Upper lobe of right lung (tissue), 1 donor: ENCODE data around the gene PTPRT. TPM values are rescaled to one million over a fixed set of nuclear protein-coding genes. Genes with fewer than 3 reads are reported as not detected.

ENCODE experiments used
- ATAC-seq: fragments of 200-7000 bp; cut with Tn5 transposase; one replicate; pipeline ENCODE4 v1.9.1; 2020; ENCODE audit warnings: mild to moderate bottlenecking, moderate library complexity
- DNase-seq: peaks from one replicate; pipeline ENCODE4 v3.0.0-alpha.2; 2020
- H3K27ac ChIP-seq: fragments of 200-600 bp; one replicate; pipeline ENCODE4 v1.8.0; 2022
- H3K27me3 ChIP-seq: fragments of 200-600 bp; one replicate; pipeline ENCODE4 v1.8.0; 2022; ENCODE audit warnings: mild to moderate bottlenecking
- H3K36me3 ChIP-seq: fragments of 200-600 bp; one replicate; pipeline ENCODE4 v1.8.0; 2022
- H3K4me1 ChIP-seq: fragments of 200-600 bp; one replicate; pipeline ENCODE4 v1.8.0; 2022
- H3K4me3 ChIP-seq: fragments of 200-600 bp; one replicate; pipeline ENCODE4 v1.8.0; 2022; ENCODE audit warnings: mild to moderate bottlenecking
- H3K9me3 ChIP-seq: fragments of 200-600 bp; one replicate; pipeline ENCODE4 v1.8.0; 2022
- CTCF ChIP-seq: fragments of 200-600 bp; IDR thresholded peaks from one replicate; pipeline ENCODE4 v1.8.0; 2022; ENCODE audit warnings: antibody characterized with exemption
- intact Hi-C: fragments of 100-400 bp; cut with DNase I; formaldehyde crosslinking; loops from one replicate; pipeline ENCODE4 v1.11.0; 2022
- total RNA-seq: library from RNA; stranded (reverse); fragmentation: NEBNext Ultra II Directional; extraction: Animal tissue kit (Norgen Biotek cat#: 25700); gene quantifications from one replicate; pipeline ENCODE4 v1.2.1, GENCODE V29; 2021
- donor health status: DM: no; HTN: yes; CAD: no; lungs with severe emphysema.

The PTPRT gene
- total RNA-seq, 1 donor from 2014 or later: 0.46 TPM

- TF ChIP-seq CTCF: no peak
- Histone ChIP-seq H3K36me3 (no peaks in the 10 kb centered on the region), H3K27me3 (no peaks in the 10 kb centered on the region), H3K4me1 (no peaks in the 10 kb centered on the region), H3K27ac (no peak overlapping the region), H3K9me3 (no peaks in the 10 kb centered on the region), H3K4me3 (no peak overlapping the region)
- DNase-seq: no peak
- no peak for ATAC-seq
- intact Hi-C loops: no loop called here
Observed at GRCh38 chr20:42361402-42361970, 828.2 kb downstream of the PTPRT start.

DNA sequence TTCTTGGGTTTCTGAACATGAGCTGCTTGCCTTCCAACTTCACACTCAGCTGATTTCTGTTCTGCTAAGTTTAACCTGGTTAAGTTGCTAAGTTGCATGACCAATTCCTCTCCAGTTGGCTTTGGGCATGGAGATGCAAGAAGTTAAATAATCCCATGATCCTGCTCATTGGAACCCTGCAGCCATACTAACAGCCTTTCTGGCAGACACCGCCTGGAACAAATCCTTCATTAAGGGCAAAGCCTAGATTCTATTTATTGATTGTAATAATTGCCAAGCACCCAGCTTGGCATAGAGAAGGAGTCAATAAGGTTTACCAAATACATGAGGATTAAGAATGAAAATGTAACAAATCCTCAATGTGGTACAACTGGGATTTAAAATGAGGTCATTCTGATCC, 829.1 kb downstream of the PTPRT start:
- no peaks in the 10 kb centered on the region for H3K36me3 ChIP-seq
- H3K27me3 ChIP-seq: no peaks in the 10 kb centered on the region
- H3K9me3 ChIP-seq: no peaks in the 10 kb centered on the region
- TF ChIP-seq CTCF: no peak
- intact Hi-C loops: no loop called here
- no peak for DNase-seq
- ATAC-seq: no peak
- no peaks in the 10 kb centered on the region for H3K4me1 ChIP-seq
- H3K27ac ChIP-seq: no peak overlapping the region
- no peak overlapping the region for H3K4me3 ChIP-seq

DNA sequence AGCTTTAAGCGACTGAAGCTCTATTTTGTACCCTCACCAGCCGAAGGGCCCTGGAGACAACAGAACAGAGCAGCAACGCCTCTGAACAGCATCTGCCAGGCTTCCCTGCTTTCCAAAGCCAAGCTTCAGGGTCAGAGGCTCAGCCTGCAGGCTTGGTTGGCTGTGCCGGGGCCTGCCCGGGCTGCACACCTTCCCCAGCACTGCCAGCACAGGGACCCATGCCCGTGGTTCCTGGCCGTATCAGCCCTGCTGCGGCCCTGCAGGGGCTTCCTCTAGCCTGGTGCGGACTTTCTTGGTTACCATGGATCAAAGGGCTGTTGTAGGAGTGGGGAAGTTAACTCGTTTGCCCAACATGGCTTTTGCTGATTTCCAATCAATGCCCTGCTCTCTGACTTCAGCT, 830.1 kb downstream of the PTPRT start:
- H3K27me3 ChIP-seq: no peaks in the 10 kb centered on the region
- H3K27ac ChIP-seq: no peak overlapping the region
- intact Hi-C loops: no loop called here
- TF ChIP-seq CTCF: no peak
- DNase-seq (no peak), ATAC-seq (no peak)
- no peaks in the 10 kb centered on the region for H3K4me1 ChIP-seq
- no peak overlapping the region for H3K4me3 ChIP-seq
- no peaks in the 10 kb centered on the region for H3K36me3 ChIP-seq
- no peaks in the 10 kb centered on the region for H3K9me3 ChIP-seq

GRCh38 chr20:42352096-42352495, 837.6 kb downstream of the PTPRT start:
- intact Hi-C loops: no loop called here
- no peaks in the 10 kb centered on the region for H3K36me3 ChIP-seq
- no peaks in the 10 kb centered on the region for H3K9me3 ChIP-seq
- no peak for DNase-seq
- H3K27ac ChIP-seq: no peak overlapping the region
- no peak overlapping the region for H3K4me3 ChIP-seq
- H3K4me1 ChIP-seq: no peaks in the 10 kb centered on the region
- no peak for TF ChIP-seq CTCF
- H3K27me3 ChIP-seq: no peaks in the 10 kb centered on the region
- no peak for ATAC-seq

GRCh38 chr20:42350521-42350920, 839.2 kb downstream of the PTPRT start:
- intact Hi-C loops: no loop called here
- no peaks in the 10 kb centered on the region for H3K9me3 ChIP-seq
- no peak for ATAC-seq
- no peak for DNase-seq
- no peak for TF ChIP-seq CTCF
- H3K27ac ChIP-seq: no peak overlapping the region
- H3K36me3 ChIP-seq: no peaks in the 10 kb centered on the region
- H3K4me3 ChIP-seq: no peak overlapping the region
- H3K4me1 ChIP-seq: no peaks in the 10 kb centered on the region
- H3K27me3 ChIP-seq: no peaks in the 10 kb centered on the region
